Thyroid gland (tissue), 4 donors: Measurements from ENCODE around the gene BGLAP. TPM values are rescaled to one million over a fixed set of nuclear protein-coding genes. Genes with fewer than 3 reads are reported as not detected.

Experiments
- DNase-seq, 2 donors: peaks; one replicate each; pipeline ENCODE4 v3.0.0-alpha.2; 2019
- H3K27ac ChIP-seq, 3 donors: fragments of 200-600 bp; sonication (generic); 1 replicate in 2 of 3; 2 replicates in 1 of 3; pipeline ENCODE4 v1.5.1; 2016 to 2019; ENCODE audit warnings: mild to moderate bottlenecking in 1 of 3, moderate library complexity in 1 of 3
- H3K27me3 ChIP-seq: fragments of 200-600 bp; sonication (generic); one replicate; pipeline ENCODE4 v1.5.1; 2019
- H3K36me3 ChIP-seq, 2 donors: fragments of 200-600 bp; sonication (generic); one replicate each; pipeline ENCODE4 v1.5.1; 2016 to 2019
- H3K4me1 ChIP-seq, 2 donors: fragments of 200-600 bp; sonication (generic); one replicate each; pipeline ENCODE4 v1.5.1; 2017 to 2019
- H3K4me3 ChIP-seq, 3 donors: fragments of 200-600 bp; sonication (generic); replicated peaks in 1 of 3; 1 replicate in 2 of 3; 2 replicates in 1 of 3; pipeline ENCODE4 v1.5.1; 2016; ENCODE audit warnings: mild to moderate bottlenecking in 1 of 3
- H3K9me3 ChIP-seq: fragments of 200-600 bp; sonication (generic); one replicate; pipeline ENCODE4 v1.5.1; 2017
- CTCF ChIP-seq, 6 experiments: fragments of 200-600 bp in 3 of 6; fragments of 450-650 bp in 3 of 6; sonication (generic) in 3 of 6; IDR thresholded peaks; one replicate each; pipeline ENCODE4 v1.5.1; 2016 to 2019; ENCODE audit warnings: antibody characterized with exemption in 6 of 6, mild to moderate bottlenecking in 2 of 6, inconsistent platforms in 1 of 6, moderate library complexity in 1 of 6
- POLR2A ChIP-seq, 2 donors: fragments of 450-650 bp; IDR thresholded peaks; one replicate each; pipeline ENCODE4 v1.6.1; 2017; ENCODE audit warnings: antibody characterized with exemption in 2 of 2, mild to moderate bottlenecking in 2 of 2, moderate library complexity in 1 of 2
- WGBS, 2 donors: methylation state at CpG; one replicate each; pipeline ENCODE4 v1.1.5; 2017; 5-methylcytosine and 5-hydroxymethylcytosine counted together
- intact Hi-C: fragments of 100-400 bp; cut with DNase I; formaldehyde crosslinking; loops from one replicate; pipeline ENCODE4 v1.15.1; 2023
- total RNA-seq, 4 donors: library from RNA; depleted of rRNA; stranded (reverse); fragments of >200 nt; gene quantifications; one replicate each; pipeline ENCODE4 v1.2.3, GENCODE V29; 2016

Gene BGLAP
- total RNA-seq, 4 donors from 2014 or later = 1.0 to 4.4 (median 1.3) TPM; not detected in 1

- Histone ChIP-seq H3K4me3 (no peak overlapping the region), H3K27ac (peak overlapping the region in 2 of 3 donors; percentile 26), H3K4me1 (peaks cover 0 to 4% of the 10 kb centered on the region in 2 donors), H3K27me3 (no peaks in the 10 kb centered on the region), H3K9me3 (no peaks in the 10 kb centered on the region), H3K36me3 (peaks cover 13 to 26% of the 10 kb centered on the region in 2 donors)
- no peak for TF ChIP-seq CTCF (IDR thresholded peaks at IDR 0.05)
- no peak for DNase-seq
- intact Hi-C loops = loop anchor here (5.0 kb wide), 2 partner anchors 78 to 128 kb away; no protein-coding TSS in a partner anchor
- WGBS, 2 donors = 5 to 10% methylated on average over 2 of the region's 2 CpGs
Measured at GRCh38 chr1:156225677-156226014, 16.3 kb upstream of the BGLAP start.

GRCh38 chr1:156226116-156226538 is 15.9 kb upstream of the BGLAP start:
- peaks cover 0 to 4% of the 10 kb centered on the region in 2 donors for H3K4me1 ChIP-seq
- H3K36me3 ChIP-seq = peaks cover 9 to 21% of the 10 kb centered on the region in 2 donors
- no peaks in the 10 kb centered on the region for H3K27me3 ChIP-seq
- intact Hi-C loops = loop anchor here (5.0 kb wide), 2 partner anchors 79 to 129 kb away; no protein-coding TSS in a partner anchor
- TF ChIP-seq CTCF (IDR thresholded peaks at IDR 0.05) (no peak), POLR2A (IDR thresholded peaks at IDR 0.05) (no peak)
- WGBS, 2 donors = 70 to 72% methylated on average over 2 of the region's 2 CpGs
- no peak for DNase-seq
- H3K9me3 ChIP-seq = no peaks in the 10 kb centered on the region
- peak overlapping the region in 1 of 3 donors; percentile 26 for H3K27ac ChIP-seq
- H3K4me3 ChIP-seq = no peak overlapping the region

- H3K9me3 ChIP-seq = no peaks in the 10 kb centered on the region
- peaks cover 0 to 4% of the 10 kb centered on the region in 2 donors for H3K4me1 ChIP-seq
- H3K36me3 ChIP-seq = peaks cover 8 to 16% of the 10 kb centered on the region in 2 donors
- WGBS, 2 donors = 96 to 98% methylated on average over 4 of the region's 4 CpGs
- DNase-seq = no peak
- H3K27me3 ChIP-seq = no peaks in the 10 kb centered on the region
- H3K4me3 ChIP-seq = no peak overlapping the region
- intact Hi-C loops = loop anchor here (5.0 kb wide), 2 partner anchors 79 to 129 kb away; no protein-coding TSS in a partner anchor
- H3K27ac ChIP-seq = peak overlapping the region in 1 of 3 donors; percentile 12
- TF ChIP-seq POLR2A (IDR thresholded peaks at IDR 0.05) = no peak
- TF ChIP-seq CTCF (IDR thresholded peaks at IDR 0.05) = no peak
Measured at GRCh38 chr1:156226782-156227181, 15.2 kb upstream of the BGLAP start.

GRCh38 chr1:156228501-156228900 is 13.5 kb upstream of the BGLAP start:
- Histone ChIP-seq H3K4me3 (no peak overlapping the region), H3K27ac (no peak overlapping the region), H3K36me3 (peaks cover 3 to 4% of the 10 kb centered on the region in 2 donors), H3K27me3 (no peaks in the 10 kb centered on the region), H3K9me3 (no peaks in the 10 kb centered on the region), H3K4me1 (peaks cover 0 to 4% of the 10 kb centered on the region in 2 donors)
- intact Hi-C loops = loop anchor here (5.0 kb wide), 2 partner anchors 81 to 131 kb away; no protein-coding TSS in a partner anchor
- TF ChIP-seq CTCF (IDR thresholded peaks at IDR 0.05) = no peak
- no peak for TF ChIP-seq POLR2A (IDR thresholded peaks at IDR 0.05)
- 79 to 93% methylated on average over 7 of the region's 7 CpGs for WGBS, 2 donors
- no peak for DNase-seq

- no peak overlapping the region for H3K4me3 ChIP-seq
- TF ChIP-seq POLR2A (IDR thresholded peaks at IDR 0.05) = no peak
- no peak for TF ChIP-seq CTCF (IDR thresholded peaks at IDR 0.05)
- 84 to 92% methylated on average over 11 of the region's 11 CpGs for WGBS, 2 donors
- H3K27me3 ChIP-seq = no peaks in the 10 kb centered on the region
- H3K36me3 ChIP-seq = peaks cover 0 to 6% of the 10 kb centered on the region in 2 donors
- intact Hi-C loops = loop anchor here (5.0 kb wide), 2 partner anchors 83 to 133 kb away; no protein-coding TSS in a partner anchor
- H3K4me1 ChIP-seq = peaks cover 0 to 3% of the 10 kb centered on the region in 2 donors
- no peak overlapping the region for H3K27ac ChIP-seq
- H3K9me3 ChIP-seq = no peaks in the 10 kb centered on the region
- DNase-seq = no peak
Measured at GRCh38 chr1:156229809-156230472, 12.0 kb upstream of the BGLAP start.
